Fibroblast of mammary gland (primary cell): Measurements from ENCODE around the gene DCTN5.

ENCODE experiments used
- DNase-seq: peaks from one replicate; pipeline ENCODE4 v3.0.0-alpha.2; 2010; ENCODE audit warnings: low read depth
- H3K4me3 ChIP-seq: 2 replicates; pipeline ENCODE4 v1.5.1; 2011; ENCODE audit warnings: low read depth, mild to moderate bottlenecking, low read length, moderate library complexity; ENCODE audit not compliant: control insufficient read depth
- CTCF ChIP-seq: conservative IDR thresholded peaks from 2 replicates; pipeline ENCODE4 v1.5.1; 2011; ENCODE audit warnings: low read depth, low read length, inconsistent platforms; ENCODE audit not compliant: control insufficient read depth, insufficient read depth

Gene DCTN5

GRCh38 chr16:23687034-23687808 lies 46.0 kb downstream of the DCTN5 start:
- H3K4me3 ChIP-seq = no peak overlapping the region
- DNase-seq = no peak
- TF ChIP-seq CTCF = no peak

- no peak overlapping the region for H3K4me3 ChIP-seq
- DNase-seq = no peak
- no peak for TF ChIP-seq CTCF
Observed at GRCh38 chr16:23689442-23690187, 48.3 kb downstream of the DCTN5 start.

- no peak for TF ChIP-seq CTCF
- DNase-seq = no peak
- no peak overlapping the region for H3K4me3 ChIP-seq
Observed at GRCh38 chr16:23690771-23691482, 49.7 kb downstream of the DCTN5 start.

GRCh38 chr16:23691483-23692189 lies 50.4 kb downstream of the DCTN5 start:
- no peak overlapping the region for H3K4me3 ChIP-seq
- no peak for TF ChIP-seq CTCF
- DNase-seq = peak; percentile 23

GRCh38 chr16:23692190-23692837 lies 51.0 kb downstream of the DCTN5 start:
- no peak for DNase-seq
- no peak for TF ChIP-seq CTCF
- H3K4me3 ChIP-seq = no peak overlapping the region

GRCh38 chr16:23694265-23694643 lies 53.0 kb downstream of the DCTN5 start:
- H3K4me3 ChIP-seq = no peak overlapping the region
- no peak for TF ChIP-seq CTCF
- no peak for DNase-seq
